GM23248 (cell line): ENCODE measurements around the gene AIMP1. TPM values are rescaled to one million over a fixed set of nuclear protein-coding genes. Genes with fewer than 3 reads are reported as not detected.

Experiments used
- DNase-seq: peaks from one replicate; pipeline ENCODE4 v3.0.0-alpha.2; 2015
- H2AFZ ChIP-seq: fragments of 200-600 bp; sonication (generic); 2 replicates; pipeline ENCODE4 v1.6.1; 2016; ENCODE audit warnings: antibody characterized with exemption
- H3F3A ChIP-seq: fragments of 200-600 bp; sonication (generic); 2 replicates; pipeline ENCODE4 v1.6.1; 2016; ENCODE audit warnings: mild to moderate bottlenecking, antibody characterized with exemption, mixed run types; ENCODE audit not compliant: insufficient read depth
- H3K27ac ChIP-seq: fragments of 200-600 bp; sonication (generic); 2 replicates; pipeline ENCODE4 v1.5.1; 2016; ENCODE audit warnings: mild to moderate bottlenecking
- H3K27me3 ChIP-seq: fragments of 200-600 bp; sonication (generic); replicated peaks from 2 replicates; pipeline ENCODE4 v1.6.1; 2016; ENCODE audit warnings: mild to moderate bottlenecking; ENCODE audit not compliant: insufficient read depth
- H3K36me3 ChIP-seq: fragments of 200-600 bp; sonication (generic); 2 replicates; pipeline ENCODE4 v1.6.1; 2016; ENCODE audit warnings: low read depth, mild to moderate bottlenecking
- H3K4me1 ChIP-seq: fragments of 200-600 bp; sonication (generic); 2 replicates; pipeline ENCODE4 v1.6.1; 2016; ENCODE audit warnings: mild to moderate bottlenecking; ENCODE audit not compliant: insufficient read depth
- H3K4me2 ChIP-seq: fragments of 200-600 bp; sonication (generic); one replicate; pipeline ENCODE4 v1.6.1; 2016; ENCODE audit warnings: mild to moderate bottlenecking; ENCODE audit not compliant: unreplicated experiment
- H3K4me3 ChIP-seq: fragments of 200-600 bp; sonication (generic); 2 replicates; pipeline ENCODE4 v1.5.1; 2016; ENCODE audit warnings: mild to moderate bottlenecking
- H3K79me2 ChIP-seq: fragments of 200-600 bp; sonication (generic); 2 replicates; pipeline ENCODE4 v1.6.1; 2016; ENCODE audit warnings: mild to moderate bottlenecking; ENCODE audit not compliant: insufficient read depth
- H3K9ac ChIP-seq: fragments of 200-600 bp; sonication (generic); 2 replicates; pipeline ENCODE4 v1.6.1; 2016; ENCODE audit warnings: mild to moderate bottlenecking
- H3K9me2 ChIP-seq: fragments of 200-600 bp; sonication (generic); 2 replicates; pipeline ENCODE4 v1.6.1; 2016; ENCODE audit warnings: mixed run types, mild to moderate bottlenecking, moderate library complexity; ENCODE audit not compliant: insufficient read depth
- H3K9me3 ChIP-seq: fragments of 200-600 bp; sonication (generic); one replicate; pipeline ENCODE4 v1.6.1; 2017; ENCODE audit warnings: low read depth
- H4K20me1 ChIP-seq: fragments of 200-600 bp; sonication (generic); 2 replicates; pipeline ENCODE4 v1.6.0; 2016; ENCODE audit not compliant: insufficient read depth
- EZH2 ChIP-seq: fragments of 200-600 bp; sonication (generic); IDR thresholded peaks from 2 replicates; pipeline ENCODE4 v1.6.1; 2018; ENCODE audit warnings: antibody characterized with exemption, mild to moderate bottlenecking; ENCODE audit not compliant: insufficient read depth, poor library complexity, severe bottlenecking
- EZH2phosphoT487 ChIP-seq: fragments of 200-600 bp; sonication (generic); IDR thresholded peaks from 2 replicates; pipeline ENCODE4 v1.6.1; 2018; ENCODE audit warnings: antibody characterized with exemption, moderate library complexity, mild to moderate bottlenecking, low read depth; ENCODE audit not compliant: insufficient read depth
- WGBS, 2 experiments: methylation state at CpG; one replicate each; pipeline ENCODE4 v1.1.6; 2015 to 2017; ENCODE audit warnings: low lambda C conversion rate in 2 of 2, low coverage in 1 of 2; ENCODE audit errors: missing lambda C conversion rate in 2 of 2; 5-methylcytosine and 5-hydroxymethylcytosine counted together
- in situ Hi-C: fragments of 300-500 bp; cut with MboI; formaldehyde crosslinking; loops from 2 replicates; pipeline ENCODE4 v1.15.0; 2020
- polyA plus RNA-seq: library from polyadenylated mRNA; unstranded; fragments of >200 nt; fragmentation: Nextera tagmentation; extraction: Ambion mirVana; gene quantifications from 2 replicates; pipeline ENCODE4 v1.2.1, GENCODE V29; 2016
- total RNA-seq: library from RNA; depleted of rRNA; stranded (reverse); fragments of >200 nt; shearing (Covaris generic); gene quantifications from 2 replicates; pipeline ENCODE4 v1.2.3, GENCODE V29; 2014

The AIMP1 gene
- total and polyA plus RNA-seq, 2 experiments from 2014 or later, result 45.5 to 101 TPM

DNA sequence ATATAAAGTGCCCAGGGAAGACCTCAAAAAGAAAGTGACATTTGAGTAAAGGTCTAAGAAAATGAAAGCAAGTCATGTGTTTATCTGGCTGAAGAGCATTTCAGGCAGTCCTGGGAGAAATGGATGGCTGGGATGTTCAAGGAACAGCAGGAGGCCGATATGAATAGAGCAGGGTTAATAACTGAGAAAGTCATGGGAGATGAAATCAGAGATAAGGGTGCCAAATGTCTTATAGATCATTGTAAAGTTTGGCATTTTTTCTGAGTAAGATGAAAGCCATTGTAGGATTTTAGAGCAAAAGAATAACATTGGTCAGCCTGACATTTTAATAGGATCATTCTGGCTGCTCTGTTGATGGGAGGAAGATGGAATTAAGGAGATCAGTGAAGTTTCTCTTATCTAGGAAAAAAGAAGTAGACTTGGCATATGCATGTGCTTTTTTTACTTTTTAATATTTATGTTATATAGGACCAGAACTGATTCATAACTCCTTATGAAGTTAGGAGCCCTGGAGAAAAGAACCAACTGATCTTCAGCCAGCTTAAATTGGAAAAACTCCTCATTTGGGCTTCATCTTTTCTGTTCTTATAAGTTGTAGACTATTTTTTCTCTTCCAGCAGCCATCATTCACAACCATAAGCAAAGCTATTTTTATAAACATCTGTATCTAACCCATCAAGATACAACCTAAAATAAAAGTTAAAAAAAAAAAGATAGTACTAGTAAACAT lies 18.6 kb downstream of the AIMP1 start:
- H3K27me3 ChIP-seq, result no peaks in the 10 kb centered on the region
- H3F3A ChIP-seq, result no peaks in the 10 kb centered on the region
- TF ChIP-seq EZH2phosphoT487 (no peak), EZH2 (no peak)
- peaks cover 77% of the 10 kb centered on the region for H3K36me3 ChIP-seq
- no peak overlapping the region for H2AFZ ChIP-seq
- no peaks in the 10 kb centered on the region for H3K9me3 ChIP-seq
- no peak overlapping the region for H3K4me3 ChIP-seq
- WGBS, 2 experiments, result 56 to 60% methylated on average over 1 of the region's 1 CpG
- 0 out of 2 replicates have a peak, but pooled peaks cover 5% of the 10 kb centered on the region for H3K4me1 ChIP-seq
- H4K20me1 ChIP-seq, result no peaks in the 10 kb centered on the region
- peaks cover 56% of the 10 kb centered on the region for H3K79me2 ChIP-seq
- no peak overlapping the region for H3K27ac ChIP-seq
- in situ Hi-C loops, result no loop called here
- H3K9ac ChIP-seq, result no peak overlapping the region
- H3K4me2 ChIP-seq, result no peak overlapping the region
- DNase-seq, result no peak
- no peaks in the 10 kb centered on the region for H3K9me2 ChIP-seq

DNA sequence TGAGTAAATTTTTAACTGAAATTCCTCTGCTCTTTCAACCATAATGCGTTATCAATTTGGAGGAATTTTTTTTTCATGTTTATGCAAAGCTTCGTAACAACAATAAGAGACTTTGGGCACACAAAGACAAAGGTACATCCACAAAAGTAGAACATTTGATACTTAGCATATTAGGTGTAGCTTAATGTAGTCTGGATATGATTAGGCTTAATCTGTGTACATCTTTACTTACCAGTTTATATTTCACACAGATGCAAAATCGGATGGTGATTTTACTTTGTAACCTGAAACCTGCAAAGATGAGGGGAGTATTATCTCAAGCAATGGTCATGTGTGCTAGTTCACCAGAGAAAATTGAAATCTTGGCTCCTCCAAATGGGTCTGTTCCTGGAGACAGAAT lies 20.3 kb downstream of the AIMP1 start:
- Histone ChIP-seq H3K9me3 (no peaks in the 10 kb centered on the region), H3K79me2 (peaks cover 59% of the 10 kb centered on the region), H3K4me3 (no peak overlapping the region), H3K27me3 (no peaks in the 10 kb centered on the region), H2AFZ (no peak overlapping the region), H3K9ac (no peak overlapping the region), H3K4me1 (0 out of 2 replicates have a peak, but pooled peaks cover 5% of the 10 kb centered on the region), H3K27ac (no peak overlapping the region), H4K20me1 (no peaks in the 10 kb centered on the region), H3K9me2 (no peaks in the 10 kb centered on the region), H3F3A (peaks cover 2% of the 10 kb centered on the region; the same call in 1 of the 2 replicates), H3K4me2 (no peak overlapping the region), H3K36me3 (peaks cover 75% of the 10 kb centered on the region)
- no peak for TF ChIP-seq EZH2phosphoT487
- no peak for TF ChIP-seq EZH2
- in situ Hi-C loops, result no loop called here
- 95 to 99% methylated on average over 3 of the region's 3 CpGs for WGBS, 2 experiments
- no peak for DNase-seq

DNA sequence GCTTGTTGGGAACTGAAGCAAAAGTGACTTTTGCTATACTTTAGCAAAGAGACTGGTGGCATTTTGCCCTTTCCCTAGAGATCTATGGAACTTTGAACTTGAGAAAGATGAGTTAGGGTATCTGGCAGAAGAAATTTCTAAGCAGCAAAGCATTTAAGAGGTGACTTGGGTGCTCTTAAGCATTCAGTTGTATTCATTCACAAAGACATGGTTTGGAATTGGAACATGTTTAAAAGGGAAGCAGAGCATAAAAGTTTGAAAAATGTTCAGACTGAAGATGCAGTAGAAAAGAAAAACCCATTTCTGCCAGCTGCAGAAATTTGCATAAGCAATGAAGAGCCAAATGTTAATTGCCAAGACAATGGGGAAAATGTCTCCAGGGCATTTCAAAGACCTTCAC lies 21.6 kb downstream of the AIMP1 start:
- Histone ChIP-seq H3K4me2 (no peak overlapping the region), H3K9me2 (no peaks in the 10 kb centered on the region), H3K4me1 (0 out of 2 replicates have a peak, but pooled peaks cover 5% of the 10 kb centered on the region), H3K27me3 (no peaks in the 10 kb centered on the region), H3K36me3 (peaks cover 67% of the 10 kb centered on the region), H3K79me2 (peaks cover 72% of the 10 kb centered on the region), H3K27ac (no peak overlapping the region), H3K9ac (no peak overlapping the region), H2AFZ (no peak overlapping the region), H3K9me3 (no peaks in the 10 kb centered on the region), H4K20me1 (no peaks in the 10 kb centered on the region), H3K4me3 (no peak overlapping the region), H3F3A (peaks cover 6% of the 10 kb centered on the region; the same call in 1 of the 2 replicates)
- TF ChIP-seq EZH2 (no peak), EZH2phosphoT487 (no peak)
- in situ Hi-C loops, result no loop called here
- no peak for DNase-seq

DNA sequence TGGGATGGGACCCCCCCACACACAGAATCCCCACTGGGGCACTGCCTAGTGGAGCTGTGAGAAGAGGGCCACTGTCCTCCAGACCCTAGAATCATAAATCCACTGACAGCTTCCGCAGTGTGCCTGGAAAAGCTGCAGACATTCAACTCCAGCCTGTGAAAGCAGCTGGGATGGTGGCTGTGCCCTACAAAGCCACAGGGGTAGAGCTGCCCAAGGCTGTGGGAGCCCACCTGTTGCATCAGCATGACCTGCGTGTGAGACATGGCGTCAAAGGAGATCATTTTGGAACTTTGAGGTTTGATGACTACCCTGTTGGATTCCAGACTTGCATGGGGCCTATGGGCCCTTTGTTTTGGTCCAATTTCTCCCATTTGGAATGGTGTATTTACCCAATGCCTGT lies 22.3 kb downstream of the AIMP1 start:
- Histone ChIP-seq H3F3A (peaks cover 6% of the 10 kb centered on the region; the same call in 1 of the 2 replicates), H3K27me3 (no peaks in the 10 kb centered on the region), H3K4me1 (0 out of 2 replicates have a peak, but pooled peaks cover 5% of the 10 kb centered on the region), H3K27ac (no peak overlapping the region), H3K9me2 (no peaks in the 10 kb centered on the region), H3K4me3 (no peak overlapping the region), H4K20me1 (no peaks in the 10 kb centered on the region), H3K9ac (no peak overlapping the region), H2AFZ (no peak overlapping the region), H3K36me3 (peaks cover 60% of the 10 kb centered on the region), H3K9me3 (no peaks in the 10 kb centered on the region), H3K4me2 (no peak overlapping the region), H3K79me2 (peaks cover 77% of the 10 kb centered on the region)
- in situ Hi-C loops, result no loop called here
- no peak for DNase-seq
- 97% methylated on average over 3 of the region's 3 CpGs for WGBS, 2 experiments
- TF ChIP-seq EZH2 (no peak), EZH2phosphoT487 (no peak)

DNA sequence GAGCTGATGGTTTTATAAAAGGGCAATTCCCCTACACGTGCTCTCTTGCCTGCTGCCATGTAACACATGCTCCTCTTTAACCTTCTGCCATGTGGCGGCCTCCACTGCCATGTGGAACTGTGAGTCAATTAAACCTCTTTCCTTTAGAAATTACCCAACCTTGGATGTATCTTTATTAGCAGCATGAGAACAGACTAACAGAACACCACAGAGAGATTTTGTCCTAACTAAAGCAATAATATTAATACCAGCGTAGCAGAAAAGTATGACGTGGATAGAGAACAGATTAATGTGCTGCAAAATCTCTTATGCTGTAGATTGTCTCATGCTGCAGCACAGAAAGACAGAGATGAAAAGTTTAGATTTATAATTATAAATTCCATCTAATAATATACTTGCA lies 23.1 kb downstream of the AIMP1 start:
- no peak overlapping the region for H2AFZ ChIP-seq
- H3K27me3 ChIP-seq, result no peaks in the 10 kb centered on the region
- H3K27ac ChIP-seq, result no peak overlapping the region
- peaks cover 56% of the 10 kb centered on the region for H3K36me3 ChIP-seq
- H3K79me2 ChIP-seq, result peaks cover 85% of the 10 kb centered on the region
- WGBS, 2 experiments, result 73 to 74% methylated on average over 4 of the region's 4 CpGs
- no peaks in the 10 kb centered on the region for H4K20me1 ChIP-seq
- H3K9ac ChIP-seq, result no peak overlapping the region
- H3K9me3 ChIP-seq, result no peaks in the 10 kb centered on the region
- no peak overlapping the region for H3K4me3 ChIP-seq
- H3F3A ChIP-seq, result peaks cover 12% of the 10 kb centered on the region
- no peak for DNase-seq
- TF ChIP-seq EZH2phosphoT487 (no peak), EZH2 (no peak)
- in situ Hi-C loops, result no loop called here
- H3K4me2 ChIP-seq, result no peak overlapping the region
- H3K4me1 ChIP-seq, result peaks cover 9% of the 10 kb centered on the region
- H3K9me2 ChIP-seq, result no peaks in the 10 kb centered on the region
